Kidney tubule cell (primary cell): ENCODE data around the gene B3GNT7.
"Not testable (repeated sequence)": the region's sequence is repeated elsewhere in the genome, so short reads cannot be mapped to it uniquely, and the experiment has no call there.

Source experiments
- DNase-seq: peaks from one replicate; pipeline ENCODE4 v3.0.0-alpha.2; 2018; ENCODE audit warnings: low spot score

B3GNT7 gene

DNA sequence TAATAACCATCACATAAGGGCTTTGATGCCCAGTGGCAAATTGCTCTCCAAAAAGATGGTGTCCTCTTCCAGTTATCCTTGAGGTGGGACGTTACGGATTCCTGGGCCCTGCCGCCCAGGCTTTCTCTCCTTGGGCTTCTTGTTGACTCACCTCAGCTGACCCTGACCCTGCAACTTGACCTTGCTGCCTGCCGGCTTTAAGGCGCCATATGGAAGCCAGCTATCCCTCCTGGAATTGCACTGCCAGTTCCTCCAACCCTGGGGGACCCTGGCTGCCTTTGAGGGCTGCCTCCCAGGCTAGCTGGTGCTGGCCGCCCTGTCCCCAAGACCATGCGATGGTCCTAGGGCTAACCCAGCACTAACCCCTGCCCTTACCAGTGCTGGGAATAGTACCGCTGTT, 28.3 kb upstream of the B3GNT7 start:
- DNase-seq: no peak

- DNase-seq: no peak
Measured at GRCh38 chr2:231369580-231370428, 25.7 kb upstream of the B3GNT7 start.

DNA sequence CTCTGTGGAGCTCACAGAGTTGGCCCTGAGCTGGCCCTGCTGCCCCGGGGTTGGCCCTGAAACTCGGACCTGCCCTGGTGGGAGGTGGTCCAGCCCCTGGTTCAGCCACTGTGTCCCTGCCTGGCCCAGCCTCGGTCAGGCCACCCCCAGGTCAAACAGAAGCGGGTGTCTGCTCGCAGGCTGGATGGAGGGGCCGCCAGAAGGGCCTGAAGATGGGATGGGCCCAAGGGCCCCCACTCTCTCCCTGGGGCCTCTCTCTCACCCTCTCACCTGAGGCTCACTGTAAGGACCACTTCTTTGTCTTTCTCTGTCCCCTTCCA, 25.1 kb upstream of the B3GNT7 start:
- DNase-seq: no peak

- DNase-seq: no peak
Measured at GRCh38 chr2:231370749-231371429, 24.6 kb upstream of the B3GNT7 start.

DNA sequence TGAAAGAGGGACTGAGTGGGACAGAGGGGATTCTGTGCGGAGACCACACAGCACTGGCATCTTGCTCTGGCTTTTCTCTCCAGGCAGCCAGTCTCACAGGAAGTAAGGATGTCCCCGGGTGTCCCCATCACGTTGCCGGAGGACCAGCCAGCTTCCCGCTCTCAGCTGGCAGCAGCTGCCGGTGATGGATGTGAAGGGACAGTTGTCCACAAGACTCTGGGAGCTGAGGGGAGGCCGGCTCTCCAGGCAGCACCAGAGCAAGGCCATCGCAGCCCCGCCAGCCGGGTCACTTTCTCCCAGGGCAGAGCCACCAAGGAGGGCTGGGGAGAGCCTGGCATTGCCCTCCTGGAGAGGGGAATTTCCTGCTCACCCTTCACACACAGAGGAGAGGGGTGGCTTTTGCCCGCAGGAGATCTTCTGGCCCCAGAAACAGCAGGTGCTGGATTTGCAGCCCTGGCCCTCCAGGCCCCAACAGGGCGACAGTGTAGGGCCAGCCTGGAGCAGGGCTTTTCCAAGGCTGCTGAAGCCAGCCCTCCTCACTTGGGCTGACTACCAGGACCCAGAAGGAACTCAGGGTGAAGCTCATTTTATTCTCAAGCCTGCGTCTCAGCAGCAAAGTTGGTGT, 24.0 kb upstream of the B3GNT7 start:
- DNase-seq: no peak

DNA sequence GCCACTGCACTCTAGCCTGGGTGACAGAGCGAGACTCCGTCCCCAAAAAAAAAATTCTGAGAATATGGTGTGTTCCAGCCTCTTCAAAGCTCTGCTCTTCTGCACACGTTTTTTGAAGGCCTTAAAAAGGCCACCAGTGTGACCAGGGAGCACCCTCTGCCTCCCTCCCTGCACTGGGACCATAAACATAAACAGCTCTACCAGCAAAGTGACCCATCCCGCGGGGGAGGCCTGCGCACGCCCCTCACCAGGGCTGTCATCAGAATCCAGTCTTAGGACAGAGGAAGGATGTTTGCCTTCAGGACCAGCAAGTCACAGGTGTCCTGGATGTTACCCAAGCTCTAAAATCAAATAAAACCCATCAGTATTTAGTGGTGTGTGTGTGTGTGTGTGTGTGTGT, 23.2 kb upstream of the B3GNT7 start:
- DNase-seq: no peak

DNA sequence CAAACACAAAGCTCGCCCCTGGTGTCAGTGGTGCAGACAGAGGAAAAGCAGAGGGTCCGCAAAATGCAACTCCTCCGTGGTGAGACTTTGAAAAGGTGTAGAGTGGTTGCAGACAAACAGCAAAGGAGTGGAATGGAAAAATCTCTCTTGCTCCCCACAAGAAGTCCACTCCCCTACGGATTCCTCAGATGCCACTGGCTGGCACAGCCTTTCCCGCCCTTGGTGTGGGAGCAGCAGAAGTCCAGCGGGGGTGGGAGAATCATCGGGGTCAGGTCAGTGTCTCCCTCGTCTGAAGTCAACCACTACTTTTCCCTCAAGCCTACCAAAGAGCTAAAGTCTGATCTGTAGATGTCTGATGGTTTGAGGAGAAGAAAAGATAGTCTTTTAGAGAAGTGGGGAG, 22.3 kb upstream of the B3GNT7 start:
- no peak for DNase-seq

DNA sequence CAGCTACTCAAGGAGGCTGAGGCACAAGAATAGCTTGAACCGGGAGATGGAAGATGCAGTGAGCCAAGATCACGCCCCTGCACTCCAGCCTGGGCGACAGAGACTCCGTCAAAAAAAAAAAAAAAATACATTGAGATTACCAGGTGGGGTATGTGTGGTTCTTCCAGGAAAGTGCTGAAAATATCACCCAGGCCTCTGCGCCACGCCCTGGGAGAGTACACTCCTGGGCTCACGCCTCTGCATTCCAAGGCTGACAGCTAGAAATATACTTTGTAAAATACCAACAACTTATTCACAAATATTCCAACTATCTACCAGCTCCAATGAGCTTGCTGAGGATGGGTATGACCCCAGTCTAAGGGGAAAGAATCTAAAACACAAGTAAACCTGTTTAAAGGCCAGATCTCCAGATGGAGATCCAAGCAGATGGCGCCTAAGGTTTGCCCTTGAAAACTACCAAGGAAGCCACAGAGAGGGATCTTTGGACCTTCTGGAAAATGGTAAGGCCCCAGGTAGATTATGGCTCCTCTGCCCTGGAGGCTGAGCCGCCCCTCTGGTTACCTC, 21.6 kb upstream of the B3GNT7 start:
- DNase-seq: no peak

DNA sequence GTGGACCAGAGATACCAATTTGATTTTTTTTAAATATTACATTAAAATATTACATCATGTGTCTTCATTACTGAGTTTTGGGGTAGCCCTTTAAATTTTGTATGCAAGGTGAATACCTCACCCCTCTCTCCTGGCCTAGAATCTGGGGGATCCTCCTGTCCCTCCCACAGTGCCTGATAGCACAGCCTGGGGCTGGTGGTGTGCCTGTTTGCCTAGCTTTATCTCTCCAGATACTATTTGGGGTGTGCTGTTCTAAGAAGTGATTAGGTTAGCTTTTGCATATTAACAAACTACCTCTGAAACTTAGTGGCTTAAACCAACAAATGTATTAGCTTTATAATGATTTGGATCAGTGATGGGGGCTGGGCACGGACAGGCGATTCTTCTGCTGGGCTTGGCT, 20.7 kb upstream of the B3GNT7 start:
- no peak for DNase-seq

- DNase-seq: not testable (repeated sequence)
Measured at GRCh38 chr2:231375994-231376615, 19.4 kb upstream of the B3GNT7 start.

DNA sequence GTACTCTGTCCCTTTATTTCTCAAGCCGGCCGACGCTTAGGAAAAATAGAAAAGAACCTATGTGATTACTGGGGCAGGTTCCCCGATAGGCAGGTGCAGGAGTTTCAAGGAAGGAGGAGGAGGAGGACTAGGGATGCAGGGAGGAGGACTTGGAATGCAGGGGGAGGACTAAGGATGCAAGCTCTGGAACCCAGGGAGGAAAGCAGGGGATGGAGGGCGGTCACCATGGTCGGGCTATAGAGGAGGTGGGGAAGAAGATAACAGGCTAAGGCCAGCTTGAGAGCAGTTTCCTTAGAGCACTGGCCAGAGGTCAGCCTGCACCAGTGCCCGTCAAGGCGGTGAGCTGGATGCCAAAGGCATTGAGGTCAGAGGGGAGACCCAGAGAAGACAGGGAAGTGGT, 18.7 kb upstream of the B3GNT7 start:
- DNase-seq: no peak

GRCh38 chr2:231378026-231378722, 17.3 kb upstream of the B3GNT7 start:
- peak; percentile 22 for DNase-seq

GRCh38 chr2:231379266-231380215, 16.0 kb upstream of the B3GNT7 start:
- DNase-seq: no peak

GRCh38 chr2:231380307-231380706, 15.2 kb upstream of the B3GNT7 start:
- no peak for DNase-seq

DNA sequence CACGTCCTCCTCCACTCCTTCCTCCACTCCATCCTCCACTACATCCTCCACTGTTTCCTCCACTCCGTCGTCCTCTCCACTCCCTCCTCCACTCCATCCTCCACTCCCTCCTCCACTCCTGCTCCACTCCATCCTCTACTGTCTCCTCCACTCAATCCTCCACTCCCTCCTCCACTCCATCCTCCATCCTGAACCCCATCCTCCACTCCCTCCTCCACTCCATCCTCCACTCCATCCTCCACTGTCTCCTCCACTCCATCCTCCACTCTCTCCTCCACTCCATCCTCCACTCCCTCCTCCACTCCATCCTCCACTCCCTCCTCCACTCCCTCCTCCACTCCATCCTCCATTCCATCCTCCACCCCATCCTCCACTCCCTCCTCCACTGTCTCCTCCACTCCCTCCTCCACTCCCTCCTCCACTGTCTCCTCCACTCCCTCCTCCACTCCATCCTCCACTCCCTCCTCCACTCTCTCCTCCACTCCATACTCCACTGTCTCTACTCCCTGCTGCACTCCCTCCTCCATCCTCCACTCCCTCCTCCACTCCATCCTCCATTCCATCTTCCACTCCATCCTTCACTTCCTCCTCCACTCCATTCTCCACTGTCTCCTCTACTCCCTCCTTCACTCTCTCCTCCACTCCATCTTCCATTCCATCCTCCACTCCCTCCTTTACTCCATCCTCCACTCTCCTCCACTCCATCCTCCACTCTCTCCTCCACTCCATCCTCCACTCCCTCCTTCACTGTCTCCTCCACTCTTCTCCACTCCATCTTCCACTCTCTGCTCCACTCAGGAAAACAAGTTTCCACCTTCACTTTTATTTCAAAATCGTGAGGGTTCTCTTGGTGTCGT, 14.3 kb upstream of the B3GNT7 start:
- DNase-seq: no peak

GRCh38 chr2:231382116-231382515, 13.4 kb upstream of the B3GNT7 start:
- DNase-seq: no peak

GRCh38 chr2:231383416-231384108, 11.9 kb upstream of the B3GNT7 start:
- no peak for DNase-seq

DNA sequence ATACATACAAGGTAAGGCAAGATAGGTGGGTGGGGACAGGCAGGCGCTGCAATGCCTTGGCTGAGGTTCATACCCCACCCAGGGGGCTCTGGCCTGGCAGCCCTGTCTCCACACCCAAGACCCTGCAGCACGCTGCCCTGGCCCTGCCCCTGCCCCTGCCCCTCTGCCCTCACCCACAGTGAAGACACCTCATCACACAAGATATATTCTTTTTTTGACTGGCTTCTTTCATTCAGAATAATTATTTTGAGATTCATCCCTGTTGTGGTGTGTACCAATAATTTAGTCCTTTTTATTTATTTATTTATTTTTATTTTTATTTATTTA, 11.4 kb upstream of the B3GNT7 start:
- DNase-seq: no peak

GRCh38 chr2:231384970-231385369, 10.5 kb upstream of the B3GNT7 start:
- no peak for DNase-seq
